Skeletal muscle tissue (tissue), 4 donors: ENCODE data around the gene NFATC2. TPM values are rescaled to one million over a fixed set of nuclear protein-coding genes. Genes with fewer than 3 reads are reported as not detected.

Source experiments
- H3K27ac ChIP-seq: one replicate; pipeline ENCODE4 v1.7.0; 2013; ENCODE audit warnings: mild to moderate bottlenecking, low read depth, low read length, inconsistent platforms
- H3K27me3 ChIP-seq, 3 donors: one replicate each; pipeline ENCODE4 v1.7.0; 2013; ENCODE audit warnings: low read length in 3 of 3; ENCODE audit not compliant: control insufficient read depth in 3 of 3, insufficient read depth in 3 of 3
- H3K36me3 ChIP-seq, 3 donors: one replicate each; pipeline ENCODE4 v1.7.0; 2013; ENCODE audit warnings: low read length in 3 of 3; ENCODE audit not compliant: control insufficient read depth in 3 of 3, insufficient read depth in 3 of 3
- H3K4me1 ChIP-seq, 3 donors: one replicate each; pipeline ENCODE4 v1.7.0; 2013; ENCODE audit warnings: low read length in 3 of 3, mild to moderate bottlenecking in 3 of 3; ENCODE audit not compliant: control insufficient read depth in 3 of 3, insufficient read depth in 3 of 3
- H3K4me3 ChIP-seq, 3 donors: one replicate each; pipeline ENCODE4 v1.7.0; 2013; ENCODE audit warnings: low read length in 3 of 3
- H3K9ac ChIP-seq, 3 donors: one replicate each; pipeline ENCODE4 v1.7.0; 2013; ENCODE audit warnings: low read length in 3 of 3, mild to moderate bottlenecking in 3 of 3, moderate library complexity in 2 of 3, low read depth in 1 of 3
- H3K9me3 ChIP-seq, 3 donors: one replicate each; pipeline ENCODE4 v1.7.0; 2013; ENCODE audit warnings: low read length in 3 of 3; ENCODE audit not compliant: control insufficient read depth in 3 of 3
- total RNA-seq: library from RNA; depleted of rRNA; stranded (reverse); fragments of >200 nt; gene quantifications from one replicate; pipeline ENCODE4 v1.2.3, GENCODE V29; 2014
- donor health status: Osteomylitis.

Gene NFATC2
- total RNA-seq, 1 donor from 2014 or later: 3.1 TPM

GRCh38 chr20:51442602-51443001 is 99.9 kb downstream of the NFATC2 start:
- Histone ChIP-seq H3K4me1 (peaks cover 17 to 26% (median 24%) of the 10 kb centered on the region in 3 donors), H3K27ac (no peak overlapping the region), H3K4me3 (no peak overlapping the region)

GRCh38 chr20:51440589-51440988 is 101.9 kb downstream of the NFATC2 start:
- Histone ChIP-seq H3K4me3 (no peak overlapping the region), H3K36me3 (no peaks in the 10 kb centered on the region), H3K9ac (no peak overlapping the region), H3K9me3 (no peaks in the 10 kb centered on the region), H3K4me1 (peaks cover 2 to 7% (median 5%) of the 10 kb centered on the region in 3 donors), H3K27ac (no peak overlapping the region), H3K27me3 (no peaks in the 10 kb centered on the region)

More at GRCh38 chr20:51442602-51443001, 99.9 kb downstream of the NFATC2 start:
- no peaks in the 10 kb centered on the region for H3K36me3 ChIP-seq
- no peaks in the 10 kb centered on the region for H3K9me3 ChIP-seq
- no peaks in the 10 kb centered on the region for H3K27me3 ChIP-seq
- no peak overlapping the region for H3K9ac ChIP-seq

- H3K9me3 ChIP-seq: no peaks in the 10 kb centered on the region
These were observed 103.3 kb downstream of the NFATC2 start for GRCh38 chr20:51439160-51439689.

GRCh38 chr20:51438136-51438535 is 104.4 kb downstream of the NFATC2 start:
- no peak overlapping the region for H3K4me3 ChIP-seq
- H3K27me3 ChIP-seq: no peaks in the 10 kb centered on the region
- peaks cover 0 to 10% (median 10%) of the 10 kb centered on the region in 3 donors for H3K36me3 ChIP-seq
- no peak overlapping the region for H3K9ac ChIP-seq
- H3K4me1 ChIP-seq: no peaks in the 10 kb centered on the region
- no peaks in the 10 kb centered on the region for H3K9me3 ChIP-seq
- no peak overlapping the region for H3K27ac ChIP-seq

More at GRCh38 chr20:51439160-51439689, 103.3 kb downstream of the NFATC2 start:
- H3K36me3 ChIP-seq: peaks cover 0 to 4% (median 2%) of the 10 kb centered on the region in 3 donors
- no peak overlapping the region for H3K4me3 ChIP-seq
- H3K27me3 ChIP-seq: no peaks in the 10 kb centered on the region
- no peak overlapping the region for H3K27ac ChIP-seq
- no peak overlapping the region for H3K9ac ChIP-seq
- no peaks in the 10 kb centered on the region for H3K4me1 ChIP-seq

GRCh38 chr20:51437182-51437924 is 105.2 kb downstream of the NFATC2 start:
- no peaks in the 10 kb centered on the region for H3K4me1 ChIP-seq
- no peaks in the 10 kb centered on the region for H3K27me3 ChIP-seq
- no peak overlapping the region for H3K9ac ChIP-seq
- H3K9me3 ChIP-seq: no peaks in the 10 kb centered on the region
- no peak overlapping the region for H3K4me3 ChIP-seq
- peaks cover 3 to 11% (median 11%) of the 10 kb centered on the region in 3 donors for H3K36me3 ChIP-seq
- H3K27ac ChIP-seq: no peak overlapping the region

- H3K9me3 ChIP-seq: no peaks in the 10 kb centered on the region
- H3K4me1 ChIP-seq: peaks cover 3 to 5% (median 4%) of the 10 kb centered on the region in 3 donors
- no peak overlapping the region for H3K4me3 ChIP-seq
- no peak overlapping the region for H3K9ac ChIP-seq
- peaks cover 3 to 14% (median 11%) of the 10 kb centered on the region in 3 donors for H3K36me3 ChIP-seq
- H3K27ac ChIP-seq: no peak overlapping the region
- no peaks in the 10 kb centered on the region for H3K27me3 ChIP-seq
These were observed 107.8 kb downstream of the NFATC2 start for GRCh38 chr20:51434580-51435247.

- Histone ChIP-seq H3K4me1 (peaks cover 3 to 5% (median 4%) of the 10 kb centered on the region in 3 donors), H3K9me3 (no peaks in the 10 kb centered on the region), H3K27me3 (no peaks in the 10 kb centered on the region), H3K36me3 (peaks cover 3 to 14% (median 11%) of the 10 kb centered on the region in 3 donors), H3K9ac (no peak overlapping the region), H3K4me3 (no peak overlapping the region), H3K27ac (no peak overlapping the region)
These were observed 108.5 kb downstream of the NFATC2 start for GRCh38 chr20:51434026-51434425.

GRCh38 chr20:51432875-51433274 is 109.6 kb downstream of the NFATC2 start:
- H3K4me3 ChIP-seq: no peak overlapping the region
- peaks cover 3 to 14% (median 11%) of the 10 kb centered on the region in 3 donors for H3K36me3 ChIP-seq

GRCh38 chr20:51432251-51432784 is 110.2 kb downstream of the NFATC2 start:
- no peak overlapping the region for H3K4me3 ChIP-seq
- peaks cover 7 to 16% (median 10%) of the 10 kb centered on the region in 3 donors for H3K4me1 ChIP-seq
- no peaks in the 10 kb centered on the region for H3K9me3 ChIP-seq
- peaks cover 3 to 14% (median 11%) of the 10 kb centered on the region in 3 donors for H3K36me3 ChIP-seq
- no peak overlapping the region for H3K27ac ChIP-seq
- H3K9ac ChIP-seq: no peak overlapping the region
- H3K27me3 ChIP-seq: no peaks in the 10 kb centered on the region

More at GRCh38 chr20:51432875-51433274, 109.6 kb downstream of the NFATC2 start:
- H3K27me3 ChIP-seq: no peaks in the 10 kb centered on the region
- H3K9ac ChIP-seq: no peak overlapping the region
- peaks cover 7 to 14% (median 10%) of the 10 kb centered on the region in 3 donors for H3K4me1 ChIP-seq
- H3K9me3 ChIP-seq: no peaks in the 10 kb centered on the region
- H3K27ac ChIP-seq: no peak overlapping the region
